Measurements from ENCODE around the gene SDF2L1. TPM values are rescaled to one million over a fixed set of nuclear protein-coding genes. Genes with fewer than 3 reads are reported as not detected.

Gene SDF2L1
- total and polyA plus RNA-seq, 9 of the 15 experiments (the other 6 are each of a cell fraction or from before 2014, with no cell fraction given) = 15.1 to 989 (median 124) TPM

- TF ChIP-seq HMGXB4 (CRISPR knock-in tag; IDR thresholded peaks at IDR 0.05) (peak; percentile 61; the same call in 1 of the 2 replicates), SIN3B (IDR thresholded peaks at IDR 0.05; ENCODE audit: low read depth) (no peak), ZNF146 (CRISPR knock-in tag; IDR thresholded peaks at IDR 0.05; ENCODE audit: unreplicated experiment) (no peak), NFIC (IDR thresholded peaks at IDR 0.05) (no peak), ZNF766 (CRISPR knock-in tag; conservative IDR thresholded peaks at IDR 0.05) (no peak), ZNF184 (CRISPR knock-in tag; IDR thresholded peaks at IDR 0.05) (no peak), ZNF699 (CRISPR knock-in tag; IDR thresholded peaks at IDR 0.05; ENCODE audit: insufficient replicate concordance) (no peak)
Observed at GRCh38 chr22:21663738-21664137, 21.6 kb downstream of the SDF2L1 start (continued).

GRCh38 chr22:21665047-21665851, 23.1 kb downstream of the SDF2L1 start:
- Histone ChIP-seq H3K27me3 (ENCODE audit: control insufficient read depth in 2 of 2, insufficient read depth in 2 of 2, low read length in 2 of 2) (no peaks in the 10 kb centered on the region), H3K4me2 (ENCODE audit: insufficient read depth, low read length) (peak overlapping the region; percentile 91), H3K36me3 (ENCODE audit: control insufficient read depth, insufficient read depth, low read length) (peaks cover 15% of the 10 kb centered on the region), H3K9me1 (ENCODE audit: control insufficient read depth, insufficient read depth, low read length) (peaks cover 8% of the 10 kb centered on the region), H3K27ac (ENCODE audit: extremely low read depth, low read depth, low read length) (peak overlapping the region; percentile 84), H3K9ac (ENCODE audit: insufficient read depth in 1 of 2, low read depth in 2 of 2, low read length in 2 of 2) (peak overlapping the region; percentile 81 to 94), H3K79me2 (ENCODE audit: control insufficient read depth, insufficient read depth, low read length) (peaks cover 31% of the 10 kb centered on the region), H3K4me1 (replicated peaks in 1 of 2; ENCODE audit: control insufficient read depth in 2 of 2, insufficient read depth in 2 of 2, low read length in 2 of 2) (peaks cover 14 to 32% of the 10 kb centered on the region in 2 experiments; a peak in 4 of 5 replicates), H3K4me3 (peak overlapping the region; percentile 44), H3K9me3 (replicated peaks; ENCODE audit: control insufficient read depth, insufficient read depth, low read depth, low read length) (0 out of 2 replicates have a peak, but pooled peaks cover 2% of the 10 kb centered on the region), H4K20me1 (replicated peaks; ENCODE audit: control insufficient read depth, insufficient read depth, low read length) (no peaks in the 10 kb centered on the region; the same call in 1 of the 2 replicates), H2AFZ (ENCODE audit: low read depth, low read length) (peak overlapping the region; percentile 96)
- CTCF ChIA-PET (ENCODE audit: low intra/inter-chr PET ratio) = interaction anchor here (0.7 to 2.6 kb wide), 2 partner anchors 14 to 273 kb away, joined by 3 to 9 read pairs; no protein-coding TSS in a partner anchor
- ATAC-seq (peak; percentile 0), DNase-seq (ENCODE audit: extremely low read depth in 1 of 4, low spot score in 3 of 4) (peak in 1 of 4 experiments; percentile 69), FAIRE-seq (no peak)
- BruUV-seq (replicated peaks) = no TSS peak
- in situ Hi-C loops (cut with MboI) (loop anchor here (25.0 kb wide), 1 partner anchor 1328 kb away; no protein-coding TSS in a partner anchor), intact Hi-C loops (cut with micrococcal nuclease) (no loop called here)
- POLR2A ChIA-PET = interaction anchor here (0.6 to 8.9 kb wide), 36 partner anchors 7 to 471 kb away, joined by 3 to 167 read pairs (median 5); partner anchors contain the start of genes CCDC116, PPM1F, SDF2L1 and YPEL1
- WGBS (ENCODE audit: insufficient coverage, low coverage, missing lambda C conversion rate) = 62% methylated on average over 26 of the region's 26 CpGs
- TF ChIP-seq ZNF75A (CRISPR knock-in tag; IDR thresholded peaks at IDR 0.05) (no peak), DIDO1 (tag; IDR thresholded peaks at IDR 0.05; ENCODE audit: low read depth) (no peak), CHD1 (IDR thresholded peaks at IDR 0.05; ENCODE audit: low read length) (no peak), SMAD2 (IDR thresholded peaks at IDR 0.05; ENCODE audit: low read depth, low read length) (0 out of 2 replicates have a peak, but pooled peaks have one; percentile 76), SAFB2 (IDR thresholded peaks at IDR 0.05; ENCODE audit: borderline replicate concordance, low read depth, low read length, severe bottlenecking) (no peak), MLX (CRISPR knock-in tag; conservative IDR thresholded peaks at IDR 0.05) (peak in 1 of 2 experiments; percentile 30; a peak in 2 of 4 replicates), HMGXB4 (CRISPR knock-in tag; IDR thresholded peaks at IDR 0.05) (peak; percentile 92), SUPT5H (IDR thresholded peaks at IDR 0.05) (no peak), MAFG (tag; conservative IDR thresholded peaks at IDR 0.05) (no peak)
